NCI-H1105 (cell line): Measurements from ENCODE around the gene PSTPIP1.

Experiments
- DNase-seq: peaks from one replicate; lab custom pipeline; 2025; lab: John Stamatoyannopoulos, UW

PSTPIP1 gene

DNA sequence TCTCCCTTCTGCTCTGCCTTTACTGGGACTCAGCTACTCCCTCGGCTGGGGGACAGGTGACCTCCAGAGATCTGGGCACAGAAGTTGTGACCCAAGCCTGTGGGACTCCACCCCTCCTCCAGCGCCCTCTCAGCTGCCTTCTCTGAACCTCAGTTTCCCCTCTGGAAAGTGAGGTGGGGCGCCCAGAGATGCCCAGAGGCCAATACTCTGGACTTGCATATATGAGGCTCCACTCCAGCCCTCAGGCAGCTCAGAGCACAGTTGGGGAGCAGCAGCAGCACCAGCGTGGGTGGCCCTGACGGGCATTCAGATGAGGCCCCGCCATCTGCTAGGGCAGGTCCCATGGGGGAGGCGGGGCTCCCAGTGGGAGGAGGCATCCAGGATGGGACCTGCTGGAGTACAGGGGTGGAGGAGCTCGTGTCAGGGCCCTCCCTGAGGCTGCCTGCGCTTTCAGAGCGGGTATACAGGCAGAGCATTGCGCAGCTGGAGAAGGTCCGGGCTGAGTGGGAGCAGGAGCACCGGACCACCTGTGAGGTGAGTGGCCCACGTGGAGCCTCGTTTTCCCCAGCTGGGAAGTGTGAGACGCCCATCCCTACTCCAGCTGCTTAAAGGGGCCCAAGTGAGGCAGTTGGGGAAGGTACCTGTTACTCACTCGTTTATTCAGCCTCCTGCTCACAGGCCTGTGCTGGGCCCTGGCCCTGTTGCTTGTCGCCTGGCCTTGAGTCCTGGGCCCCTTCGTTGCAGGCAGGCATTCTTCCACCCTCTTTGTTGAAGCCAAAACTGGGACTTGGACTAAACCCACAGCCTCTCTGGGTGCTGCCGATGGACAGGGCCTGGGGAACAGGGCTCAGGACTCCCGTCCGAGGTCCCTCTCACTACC lies 35.4 kb downstream of the PSTPIP1 start:
- DNase-seq = no peak

GRCh38 chr15:77030928-77031375 lies 36.0 kb downstream of the PSTPIP1 start:
- DNase-seq = no peak

DNA sequence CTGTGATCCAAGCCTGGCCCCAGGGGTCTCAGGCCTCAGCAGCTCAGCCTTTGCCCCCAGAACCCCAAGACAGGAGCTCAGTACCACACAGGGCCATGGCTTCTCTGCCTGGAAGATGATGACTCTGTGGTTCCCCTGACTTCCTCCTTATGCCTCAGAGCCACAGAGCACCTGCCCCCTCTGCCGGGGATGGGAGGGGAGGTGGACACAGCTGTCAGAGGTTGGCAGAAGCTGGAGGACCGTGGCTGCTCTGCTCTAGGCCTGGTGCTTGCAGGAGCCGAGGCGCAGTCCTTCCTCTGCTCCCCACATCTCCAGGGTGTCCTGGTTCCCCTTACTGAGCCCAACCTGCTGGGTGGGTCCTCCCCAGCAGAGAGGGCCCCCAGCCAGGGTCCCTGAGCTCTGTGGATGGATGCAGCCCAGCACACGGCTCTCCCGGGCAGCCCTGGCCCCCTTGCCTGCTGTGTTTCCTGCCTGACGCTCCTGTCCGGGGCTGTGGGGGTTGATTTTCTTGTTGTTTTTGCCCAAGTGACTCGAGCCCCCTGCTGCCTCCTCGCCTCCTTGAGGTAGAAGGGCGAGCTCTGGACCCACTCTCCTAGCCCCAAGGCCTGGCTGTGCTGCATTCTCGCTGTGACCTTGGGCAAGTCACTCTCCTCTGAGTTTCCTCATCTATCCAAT lies 36.6 kb downstream of the PSTPIP1 start:
- no peak for DNase-seq

GRCh38 chr15:77032052-77032646 lies 37.2 kb downstream of the PSTPIP1 start:
- no peak for DNase-seq

- DNase-seq = no peak
Observed at GRCh38 chr15:77032647-77033416, 37.9 kb downstream of the PSTPIP1 start.

GRCh38 chr15:77033417-77033728 lies 38.4 kb downstream of the PSTPIP1 start:
- no peak for DNase-seq

DNA sequence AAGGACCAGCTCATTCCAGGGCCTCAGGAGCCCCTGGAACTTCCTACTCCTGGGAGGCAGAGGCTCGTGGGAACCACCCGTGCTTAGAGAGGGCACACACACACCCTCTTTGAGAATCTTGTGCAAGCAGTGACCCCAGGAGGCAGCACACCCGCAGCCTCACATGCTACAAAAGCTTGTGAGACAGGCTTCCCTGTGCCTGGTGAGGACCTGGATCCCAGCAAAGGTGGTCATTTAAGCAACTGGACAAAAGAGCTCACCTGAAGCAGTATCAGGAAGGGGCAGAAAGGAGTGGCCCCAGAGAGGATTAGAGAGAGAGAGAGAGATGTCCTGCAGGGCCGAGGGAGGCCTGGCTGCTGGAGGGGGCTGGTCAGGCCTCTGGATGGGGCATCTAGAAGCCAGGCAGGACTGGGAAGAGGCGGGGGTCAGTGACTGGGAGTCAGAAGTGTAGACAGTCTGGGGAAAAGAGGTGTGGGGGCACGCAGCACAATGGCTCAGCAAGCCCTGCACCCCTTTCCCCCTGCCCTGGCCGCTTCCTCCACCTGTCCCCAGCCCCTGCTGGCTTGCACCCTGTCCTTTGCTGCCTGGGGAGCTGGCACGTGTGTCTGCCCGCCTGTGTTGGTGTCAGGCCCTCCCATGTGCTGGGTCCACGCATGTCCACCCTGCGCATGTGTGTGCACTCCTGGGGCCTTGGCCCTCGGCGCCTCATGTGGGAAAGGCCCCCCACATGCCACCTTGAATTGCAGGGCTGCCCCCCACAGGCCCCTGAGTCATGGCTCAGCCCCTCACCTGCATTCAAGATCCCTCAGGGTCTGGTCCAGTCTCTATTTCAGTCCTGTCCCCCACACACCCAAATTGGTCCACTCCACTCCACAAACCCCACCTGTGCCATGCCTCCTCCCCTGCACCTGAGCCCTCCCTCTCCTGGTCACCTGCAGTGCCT lies 39.1 kb downstream of the PSTPIP1 start:
- DNase-seq = no peak

DNA sequence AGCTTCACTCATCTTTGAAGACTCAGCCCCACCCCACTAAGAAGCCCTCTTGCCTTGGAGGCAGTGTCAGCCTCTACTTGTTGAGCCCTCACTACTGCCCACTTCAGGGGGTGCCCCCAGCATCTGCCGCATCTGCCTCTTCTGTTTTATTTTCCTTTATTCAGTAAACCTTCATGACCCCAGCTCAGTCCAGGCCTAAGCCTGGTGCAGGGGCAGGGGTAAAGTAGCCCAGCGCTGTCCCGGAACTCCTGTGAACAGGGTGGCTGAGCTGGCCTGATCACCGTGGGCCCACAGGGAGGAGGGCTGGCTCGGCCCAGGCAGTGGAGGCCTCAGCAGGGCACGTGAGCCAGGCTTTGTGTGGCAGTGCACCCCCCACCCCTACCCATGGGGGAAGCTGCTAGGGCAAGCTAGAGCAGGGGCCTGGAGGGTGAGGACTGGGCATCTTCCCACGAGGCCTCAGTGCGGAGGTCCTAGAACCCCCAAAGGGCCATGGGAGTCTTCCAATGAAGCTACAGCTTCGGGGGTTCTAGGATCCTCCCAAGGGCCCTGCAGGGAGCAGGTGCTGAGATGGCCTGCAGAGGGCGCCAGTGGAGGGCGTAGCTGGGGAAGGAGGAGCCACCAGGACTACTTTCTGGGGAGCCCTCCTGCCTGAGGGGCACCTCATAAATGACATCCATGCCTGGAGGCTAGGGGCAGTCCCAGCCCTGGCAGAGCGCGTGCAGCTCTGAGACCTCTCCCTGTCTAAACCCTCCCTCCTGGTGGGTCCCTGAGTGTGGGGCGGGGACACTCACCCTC lies 40.0 kb downstream of the PSTPIP1 start:
- no peak for DNase-seq

- DNase-seq = no peak
Observed at GRCh38 chr15:77035584-77035983, 40.7 kb downstream of the PSTPIP1 start.

DNA sequence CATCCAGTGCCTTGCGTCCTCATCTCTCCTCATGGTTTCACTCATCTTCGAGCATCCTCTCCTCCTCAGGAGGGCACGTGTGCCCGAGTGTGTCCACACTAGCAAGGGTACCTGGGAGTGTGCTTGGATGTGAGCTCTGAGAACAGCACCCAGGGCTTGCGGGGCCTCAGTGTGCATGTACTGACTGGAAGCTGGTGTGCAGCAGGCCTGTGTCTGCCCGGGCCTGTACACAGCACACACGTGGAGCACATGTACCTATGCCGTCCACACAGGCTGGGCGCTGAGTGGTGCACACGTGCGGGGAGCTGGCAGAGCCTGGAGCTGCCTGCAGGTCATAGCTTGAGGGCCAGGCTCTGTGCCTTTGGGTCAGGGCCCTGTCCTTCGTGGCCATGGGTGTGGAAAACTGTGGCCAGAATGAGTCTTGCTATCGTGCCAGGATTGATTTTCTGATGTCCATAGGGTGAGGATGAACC lies 41.1 kb downstream of the PSTPIP1 start:
- DNase-seq = no peak

- no peak for DNase-seq
Observed at GRCh38 chr15:77036537-77037387, 41.8 kb downstream of the PSTPIP1 start.

DNA sequence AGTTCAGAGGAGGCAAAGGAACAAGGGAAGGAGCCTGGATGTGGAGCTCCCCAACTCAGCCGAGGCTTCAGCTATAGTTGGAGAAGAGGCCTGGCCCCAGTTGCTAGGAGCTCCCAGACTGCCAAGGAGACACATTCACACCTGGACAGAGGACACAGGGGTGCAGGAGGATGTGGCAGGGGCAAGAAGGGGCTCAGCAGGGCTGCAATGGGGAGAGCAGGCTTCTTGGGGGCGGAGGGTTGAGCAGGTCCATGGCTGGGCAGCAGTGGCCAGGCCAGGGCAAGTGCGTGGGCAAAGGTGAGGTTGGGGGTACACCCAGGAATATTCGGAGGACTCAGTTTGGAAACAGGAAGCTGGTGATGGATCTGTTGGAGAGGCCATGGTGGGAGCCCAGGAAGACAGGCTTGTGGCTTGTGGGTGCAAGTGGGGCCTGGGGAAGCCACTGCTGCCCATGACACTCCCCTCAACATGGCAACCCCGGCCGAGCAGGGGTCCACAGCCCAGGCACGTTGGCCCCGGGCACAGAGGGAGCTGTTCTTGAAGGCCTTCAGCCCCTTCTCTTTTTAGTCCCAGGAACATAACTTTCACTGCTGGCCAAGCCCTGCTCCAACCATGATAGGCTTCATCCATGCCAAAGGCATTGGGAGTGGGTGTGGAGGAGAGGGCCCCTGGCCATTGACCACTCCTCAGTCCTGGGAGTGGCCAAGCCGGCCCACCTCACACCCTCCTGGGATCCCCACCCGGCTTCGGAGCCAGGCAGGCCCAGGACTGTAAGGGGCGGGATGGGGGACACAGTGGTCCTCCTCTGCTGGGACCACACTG lies 42.7 kb downstream of the PSTPIP1 start:
- no peak for DNase-seq

DNA sequence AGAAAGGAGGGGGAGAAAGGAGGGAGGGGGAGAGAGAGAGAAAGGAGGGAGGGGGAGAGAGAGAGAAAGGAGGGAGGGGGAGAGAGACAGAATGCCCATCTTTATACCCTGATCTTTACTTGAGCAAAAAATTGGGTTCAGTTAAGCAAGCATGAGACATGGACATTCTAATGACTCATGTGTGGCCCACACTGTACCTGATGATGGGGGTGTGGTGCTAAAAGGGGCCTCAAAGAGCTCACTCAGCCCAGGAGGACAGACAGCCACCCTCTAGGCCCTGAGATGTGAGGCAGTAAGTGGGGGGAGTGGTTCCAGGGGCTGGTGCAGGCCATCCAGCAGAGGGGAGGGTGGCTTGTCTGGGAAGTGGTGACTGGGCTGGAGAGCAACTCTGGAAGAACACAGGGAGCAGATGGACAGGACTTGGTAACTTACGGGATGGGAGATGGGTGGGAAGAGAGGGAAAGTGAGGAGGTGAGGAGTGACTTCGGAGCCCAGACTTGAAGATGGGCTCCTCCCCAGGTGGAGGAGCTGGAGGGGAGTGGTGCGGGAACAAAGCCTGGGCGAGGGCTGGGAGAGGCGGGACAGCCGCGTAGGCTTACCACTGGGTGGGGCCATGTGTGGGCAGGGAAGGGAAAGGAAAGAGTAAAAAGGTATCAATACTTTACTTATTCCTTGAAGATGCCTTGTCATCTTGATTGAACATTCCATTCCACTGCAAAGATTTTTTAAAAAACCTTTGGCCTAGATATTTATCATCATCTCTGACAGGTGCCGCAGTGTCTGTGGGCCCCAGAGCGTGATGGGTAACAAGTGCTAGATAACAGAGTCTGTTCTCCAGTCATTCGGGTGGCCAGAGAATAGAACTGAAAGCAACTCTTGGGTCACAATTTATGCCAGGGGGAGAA lies 43.6 kb downstream of the PSTPIP1 start:
- no peak for DNase-seq

DNA sequence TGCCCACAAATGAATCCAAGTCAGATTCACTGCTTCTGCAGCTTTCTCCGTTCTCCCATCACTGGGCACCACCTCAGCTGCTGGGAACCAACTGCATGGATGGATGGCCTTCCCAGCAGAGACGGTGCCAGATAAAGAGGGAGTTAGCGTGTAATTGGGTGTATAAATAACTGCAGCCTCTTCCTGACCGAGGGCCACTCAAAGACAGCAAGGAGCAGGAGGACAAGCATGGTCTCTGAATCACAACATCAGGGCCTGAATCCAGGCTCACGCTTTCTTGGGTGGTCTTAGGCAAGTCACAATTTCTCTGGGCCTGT lies 44.2 kb downstream of the PSTPIP1 start:
- DNase-seq = no peak

- DNase-seq = no peak
Observed at GRCh38 chr15:77039848-77040247, 44.9 kb downstream of the PSTPIP1 start.

DNA sequence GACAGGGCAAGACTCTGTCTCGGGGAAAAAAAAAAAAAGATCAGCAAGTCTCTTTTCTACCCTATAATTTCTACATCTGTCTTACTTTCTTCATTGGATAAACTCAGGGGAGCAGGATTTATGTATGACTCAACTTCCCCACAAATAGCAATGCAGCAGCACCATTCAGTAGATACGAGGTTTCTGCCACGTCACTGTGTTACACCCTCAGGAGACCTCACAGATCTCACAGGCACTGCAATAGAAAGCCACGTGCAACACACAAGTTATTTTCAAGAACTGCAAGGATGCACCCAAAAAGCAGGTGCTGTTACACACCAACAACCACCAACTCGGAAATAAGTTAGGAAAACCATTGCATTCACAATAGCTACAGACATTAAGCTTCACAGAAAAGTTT lies 45.7 kb downstream of the PSTPIP1 start:
- no peak for DNase-seq

DNA sequence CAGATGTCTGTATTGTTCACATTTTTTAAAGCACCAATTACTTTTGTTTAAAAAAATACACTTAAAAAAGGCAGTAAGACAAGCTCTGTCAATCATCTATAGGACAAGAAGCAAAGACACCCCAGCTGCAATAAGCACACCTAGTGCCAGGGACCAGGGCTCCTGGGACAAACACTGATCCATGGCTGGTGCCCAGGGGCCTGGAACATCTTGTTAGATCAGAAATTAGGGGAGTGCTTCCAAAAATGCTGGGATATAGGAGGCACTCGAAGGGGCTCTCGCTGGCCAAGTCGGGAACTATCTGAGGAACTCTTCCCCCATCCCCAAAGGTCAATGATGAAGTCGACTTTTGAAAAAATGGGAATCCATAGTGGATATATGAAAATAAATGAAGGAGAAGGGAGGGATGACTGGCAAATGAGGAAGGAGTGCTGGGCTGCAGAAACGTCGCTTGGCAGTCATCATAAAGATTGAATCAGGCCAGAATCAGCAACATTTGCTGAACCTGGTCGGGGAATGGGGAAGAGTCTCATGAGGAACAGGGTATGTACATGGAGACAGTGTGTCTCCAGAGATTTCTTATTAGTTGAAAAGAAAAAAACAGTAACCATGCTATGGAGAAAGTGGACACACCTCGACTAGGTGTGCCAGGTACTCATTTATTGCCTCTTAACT lies 47.5 kb downstream of the PSTPIP1 start:
- no peak for DNase-seq
